Thyroid gland (tissue), 4 donors: ENCODE measurements around the gene DPEP2NB.

ENCODE experiments used
- CTCF ChIP-seq, 6 experiments: fragments of 200-600 bp in 3 of 6; fragments of 450-650 bp in 3 of 6; sonication (generic) in 3 of 6; IDR thresholded peaks; one replicate each; pipeline ENCODE4 v1.5.1; 2016 to 2019; ENCODE audit warnings: antibody characterized with exemption in 6 of 6, mild to moderate bottlenecking in 2 of 6, inconsistent platforms in 1 of 6, moderate library complexity in 1 of 6
- POLR2A ChIP-seq, 2 donors: fragments of 450-650 bp; IDR thresholded peaks; one replicate each; pipeline ENCODE4 v1.6.1; 2017; ENCODE audit warnings: antibody characterized with exemption in 2 of 2, mild to moderate bottlenecking in 2 of 2, moderate library complexity in 1 of 2

GRCh38 chr16:68062910-68063393, 47.2 kb upstream of the DPEP2NB start:
- no peak for TF ChIP-seq CTCF (IDR thresholded peaks at IDR 0.05)
- TF ChIP-seq POLR2A (IDR thresholded peaks at IDR 0.05) = no peak
